ENCODE data around the gene ZCCHC7.

The ZCCHC7 gene

DNA sequence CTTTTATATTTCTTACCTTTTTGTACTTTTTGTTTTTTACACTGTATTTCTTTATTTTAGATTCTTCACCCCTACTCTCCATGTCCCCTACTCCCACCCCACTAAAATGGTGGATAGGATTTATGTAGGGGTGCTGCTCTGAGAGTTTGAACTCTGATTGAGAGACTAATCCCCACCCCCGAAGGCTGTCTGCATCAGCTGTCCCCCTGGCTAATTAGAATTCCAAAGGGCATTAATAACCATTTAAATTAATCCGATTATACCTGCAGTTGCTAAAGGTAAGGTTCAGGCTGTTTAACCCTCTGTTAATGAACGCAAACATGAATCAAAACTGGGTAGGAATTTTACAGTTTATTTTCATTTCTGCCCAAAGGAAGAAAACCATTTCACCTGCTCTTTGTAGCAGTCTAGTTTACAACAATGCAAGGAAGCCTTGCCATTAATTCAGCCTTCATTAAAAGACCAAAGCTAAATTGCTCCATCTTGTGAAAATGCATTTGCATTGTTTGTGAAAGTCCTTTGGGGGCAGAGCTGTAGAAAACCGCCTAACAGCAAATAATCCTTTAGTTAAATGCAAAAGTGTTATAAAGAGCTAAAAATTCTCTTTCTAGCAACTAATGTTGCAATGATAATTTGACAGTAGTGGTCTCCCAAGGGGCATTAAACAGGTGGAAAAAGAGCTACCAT lies 71.2 kb downstream of the ZCCHC7 start:
- H3K4me2 ChIP-seq: no peak overlapping the region
- no peak overlapping the region for H3K9ac ChIP-seq
- H2AFZ ChIP-seq (ENCODE audit: low read depth): no peak overlapping the region
- TF ChIP-seq, protein P1, sequence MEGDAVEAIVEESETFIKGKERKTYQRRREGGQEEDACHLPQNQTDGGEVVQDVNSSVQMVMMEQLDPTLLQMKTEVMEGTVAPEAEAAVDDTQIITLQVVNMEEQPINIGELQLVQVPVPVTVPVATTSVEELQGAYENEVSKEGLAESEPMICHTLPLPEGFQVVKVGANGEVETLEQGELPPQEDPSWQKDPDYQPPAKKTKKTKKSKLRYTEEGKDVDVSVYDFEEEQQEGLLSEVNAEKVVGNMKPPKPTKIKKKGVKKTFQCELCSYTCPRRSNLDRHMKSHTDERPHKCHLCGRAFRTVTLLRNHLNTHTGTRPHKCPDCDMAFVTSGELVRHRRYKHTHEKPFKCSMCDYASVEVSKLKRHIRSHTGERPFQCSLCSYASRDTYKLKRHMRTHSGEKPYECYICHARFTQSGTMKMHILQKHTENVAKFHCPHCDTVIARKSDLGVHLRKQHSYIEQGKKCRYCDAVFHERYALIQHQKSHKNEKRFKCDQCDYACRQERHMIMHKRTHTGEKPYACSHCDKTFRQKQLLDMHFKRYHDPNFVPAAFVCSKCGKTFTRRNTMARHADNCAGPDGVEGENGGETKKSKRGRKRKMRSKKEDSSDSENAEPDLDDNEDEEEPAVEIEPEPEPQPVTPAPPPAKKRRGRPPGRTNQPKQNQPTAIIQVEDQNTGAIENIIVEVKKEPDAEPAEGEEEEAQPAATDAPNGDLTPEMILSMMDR (conservative IDR thresholded peaks at IDR 0.05; ENCODE audit: low read depth, low read length): no peak
- peaks cover 21% of the 10 kb centered on the region for H3K4me1 ChIP-seq (ENCODE audit: low read depth, poor library complexity, severe bottlenecking)
- no peak overlapping the region for H3K4me3 ChIP-seq (IDR thresholded peaks at IDR 0.05; ENCODE audit: insufficient read depth, low read depth, low read length)
- no peak overlapping the region for H3K27ac ChIP-seq
- H4K20me1 ChIP-seq (ENCODE audit: insufficient read depth): no peaks in the 10 kb centered on the region
- H3K27me3 ChIP-seq (ENCODE audit: insufficient read depth, low read depth): no peaks in the 10 kb centered on the region
- H3K36me3 ChIP-seq (ENCODE audit: insufficient read depth): no peaks in the 10 kb centered on the region
- H3K79me2 ChIP-seq (ENCODE audit: insufficient read depth, low read depth): no peaks in the 10 kb centered on the region

DNA sequence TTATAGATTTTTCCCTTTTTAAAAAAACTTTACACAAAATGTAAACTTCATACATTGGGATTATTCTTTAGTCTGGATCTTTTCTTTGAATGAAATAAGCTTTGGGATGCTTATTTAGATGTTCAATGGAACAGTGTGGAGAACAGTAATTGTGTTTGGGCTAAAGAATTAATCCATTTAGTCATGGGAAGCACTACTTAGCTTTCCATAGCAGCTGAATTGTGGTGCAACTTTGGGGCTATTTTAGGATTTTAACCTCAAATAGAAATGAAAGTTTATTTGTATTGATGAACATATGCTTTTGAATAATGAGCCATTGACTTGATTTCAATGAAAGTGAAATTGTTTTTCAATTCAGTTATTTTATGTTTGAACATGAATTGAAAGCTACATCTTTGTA lies 72.4 kb downstream of the ZCCHC7 start:
- H3K4me2 ChIP-seq: no peak overlapping the region
- peaks cover 21% of the 10 kb centered on the region for H3K4me1 ChIP-seq (ENCODE audit: low read depth, poor library complexity, severe bottlenecking)
- H2AFZ ChIP-seq (ENCODE audit: low read depth): no peak overlapping the region
- H3K36me3 ChIP-seq (ENCODE audit: insufficient read depth): no peaks in the 10 kb centered on the region
- H3K79me2 ChIP-seq (ENCODE audit: insufficient read depth, low read depth): no peaks in the 10 kb centered on the region
- H4K20me1 ChIP-seq (ENCODE audit: insufficient read depth): no peaks in the 10 kb centered on the region
- TF ChIP-seq, protein P1 (conservative IDR thresholded peaks at IDR 0.05; ENCODE audit: low read depth, low read length): no peak
- H3K4me3 ChIP-seq (IDR thresholded peaks at IDR 0.05; ENCODE audit: insufficient read depth, low read depth, low read length): no peak overlapping the region
- no peak overlapping the region for H3K27ac ChIP-seq
- no peak overlapping the region for H3K9ac ChIP-seq
- H3K27me3 ChIP-seq (ENCODE audit: insufficient read depth, low read depth): no peaks in the 10 kb centered on the region

DNA sequence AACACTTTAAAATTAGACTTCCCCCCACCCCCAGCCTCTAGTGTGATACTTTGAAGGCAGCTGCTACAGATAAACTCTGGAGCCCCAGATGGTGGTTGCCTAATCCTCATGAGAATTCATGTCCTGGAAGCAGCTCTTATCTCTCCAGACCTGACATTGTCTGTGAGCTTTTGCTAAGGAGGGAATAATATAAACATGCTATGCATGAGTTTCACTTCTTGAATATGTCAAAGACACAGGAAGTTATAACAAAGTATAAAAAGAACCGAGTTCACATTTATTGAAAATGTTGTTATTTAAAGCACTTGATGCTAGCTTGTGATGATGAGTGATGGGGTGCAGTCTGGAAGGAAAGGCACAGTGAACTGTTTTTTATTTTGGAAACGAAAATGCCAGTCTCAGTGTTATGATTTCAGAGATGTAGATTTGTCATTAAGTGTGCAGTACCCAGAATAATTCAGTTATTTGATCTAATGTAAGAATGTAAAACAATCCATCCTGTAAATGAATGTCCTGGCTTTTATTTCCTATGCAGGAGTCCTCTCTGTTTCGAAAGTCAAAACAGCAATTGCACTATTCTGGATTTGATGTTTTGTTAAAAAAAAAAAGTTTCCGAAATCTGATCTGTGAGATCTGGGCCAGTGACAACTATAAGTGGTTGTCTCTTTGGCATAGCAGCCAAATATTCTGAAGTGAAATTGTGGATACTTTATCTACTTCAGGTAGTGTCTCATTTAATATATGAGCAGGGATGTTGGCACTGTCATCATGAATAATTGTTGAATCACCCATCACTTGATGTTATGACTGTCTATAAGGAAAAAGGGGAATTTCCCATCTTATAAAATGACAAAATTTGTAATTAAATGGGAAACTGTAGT lies 77.0 kb downstream of the ZCCHC7 start:
- Histone ChIP-seq H3K9ac (no peak overlapping the region), H3K4me3 (IDR thresholded peaks at IDR 0.05; ENCODE audit: insufficient read depth, low read depth, low read length) (no peak overlapping the region), H3K27me3 (ENCODE audit: insufficient read depth, low read depth) (no peaks in the 10 kb centered on the region), H2AFZ (ENCODE audit: low read depth) (no peak overlapping the region), H3K27ac (no peak overlapping the region), H4K20me1 (ENCODE audit: insufficient read depth) (no peaks in the 10 kb centered on the region), H3K36me3 (ENCODE audit: insufficient read depth) (no peaks in the 10 kb centered on the region), H3K4me1 (ENCODE audit: low read depth, poor library complexity, severe bottlenecking) (peaks cover 23% of the 10 kb centered on the region), H3K79me2 (ENCODE audit: insufficient read depth, low read depth) (no peaks in the 10 kb centered on the region), H3K4me2 (no peak overlapping the region)
- TF ChIP-seq, protein P1 (conservative IDR thresholded peaks at IDR 0.05; ENCODE audit: low read depth, low read length): no peak

DNA sequence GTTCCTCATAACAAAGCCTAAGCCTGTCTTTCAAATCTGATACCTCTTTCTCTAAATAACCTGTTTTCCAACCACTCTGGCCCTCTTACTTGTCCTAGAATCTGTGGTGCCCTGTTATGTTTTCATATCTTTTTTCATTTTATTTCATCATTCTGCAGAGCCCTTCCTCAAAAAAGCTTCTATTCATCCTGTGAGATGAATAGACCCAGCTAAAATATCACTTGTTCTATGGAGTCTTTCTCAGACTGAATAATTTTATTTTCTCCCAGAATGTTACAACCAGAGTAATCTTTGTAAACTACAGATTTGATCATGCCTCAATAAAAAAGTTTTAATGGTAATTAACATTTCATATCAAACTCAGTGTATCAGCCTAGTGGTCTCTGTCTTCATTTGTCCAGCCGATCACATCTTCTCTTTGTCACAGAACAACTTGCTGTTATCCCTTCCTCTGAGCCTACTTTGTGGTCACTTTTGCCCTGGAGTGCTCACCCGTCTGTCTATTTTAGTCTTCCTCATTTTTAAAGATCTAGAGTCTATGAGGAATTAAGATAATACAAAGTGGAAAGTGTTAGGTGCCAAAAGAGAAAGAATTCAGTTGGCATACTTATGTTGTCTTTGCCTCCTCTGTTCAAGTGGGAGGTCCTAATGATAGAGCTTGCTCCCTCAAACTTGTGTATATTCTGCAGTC lies 77.8 kb downstream of the ZCCHC7 start:
- Histone ChIP-seq H3K79me2 (ENCODE audit: insufficient read depth, low read depth) (no peaks in the 10 kb centered on the region), H3K4me2 (no peak overlapping the region), H3K4me3 (IDR thresholded peaks at IDR 0.05; ENCODE audit: insufficient read depth, low read depth, low read length) (no peak overlapping the region)

More for the DNA sequence above, 77.8 kb downstream of the ZCCHC7 start:
- TF ChIP-seq, protein P1 (conservative IDR thresholded peaks at IDR 0.05; ENCODE audit: low read depth, low read length): no peak
- Histone ChIP-seq H3K27me3 (ENCODE audit: insufficient read depth, low read depth) (no peaks in the 10 kb centered on the region), H2AFZ (ENCODE audit: low read depth) (no peak overlapping the region), H3K36me3 (ENCODE audit: insufficient read depth) (no peaks in the 10 kb centered on the region), H3K9ac (no peak overlapping the region), H3K4me1 (ENCODE audit: low read depth, poor library complexity, severe bottlenecking) (peaks cover 23% of the 10 kb centered on the region), H3K27ac (no peak overlapping the region), H4K20me1 (ENCODE audit: insufficient read depth) (no peaks in the 10 kb centered on the region)
